ENCODE data around the gene ZPBP2. TPM values are rescaled to one million over a fixed set of nuclear protein-coding genes. Genes with fewer than 3 reads are reported as not detected.

Gene ZPBP2
- total RNA-seq, 1 donor from 2014 or later: not detected

GRCh38 chr17:39921323-39921722 lies 53.3 kb downstream of the ZPBP2 start:
- peaks cover 25% of the 10 kb centered on the region for H3K36me3 ChIP-seq (ENCODE audit: insufficient read depth, low read length)

GRCh38 chr17:39922006-39922405 lies 54.0 kb downstream of the ZPBP2 start:
- no peak overlapping the region for H3K4me2 ChIP-seq (ENCODE audit: low read length)
- H3K4me1 ChIP-seq (ENCODE audit: insufficient read depth, low read length): peaks cover 27% of the 10 kb centered on the region
- peaks cover 68% of the 10 kb centered on the region for H4K20me1 ChIP-seq (ENCODE audit: insufficient read depth, low read length)
- H3K27ac ChIP-seq (ENCODE audit: low read depth, low read length): no peak overlapping the region
- H3K9me3 ChIP-seq (ENCODE audit: insufficient read depth, low read depth, low read length): no peaks in the 10 kb centered on the region
- no peak overlapping the region for H3K4me3 ChIP-seq (ENCODE audit: insufficient read depth, low read depth, low read length)
- H3K4me3 Mint-ChIP-seq (ENCODE audit: unreplicated experiment): no peak overlapping the region
- peaks cover 42% of the 10 kb centered on the region for H3K79me2 ChIP-seq (ENCODE audit: insufficient read depth, low read length)
- FAIRE-seq (no peak), DNase-seq (ENCODE audit: low read depth) (no peak)
- peaks cover 25% of the 10 kb centered on the region for H3K36me3 ChIP-seq (ENCODE audit: insufficient read depth, low read length)
- no peak overlapping the region for H3K27ac Mint-ChIP-seq (ENCODE audit: unreplicated experiment)
- TF ChIP-seq CTCF (IDR thresholded peaks at IDR 0.05; ENCODE audit: insufficient read depth, low read depth, low read length) (no peak), EZH2 (IDR thresholded peaks at IDR 0.05; ENCODE audit: insufficient read depth, low read length) (no peak)
- peaks cover 36% of the 10 kb centered on the region for H3K36me3 Mint-ChIP-seq (ENCODE audit: low read depth, unreplicated experiment)
- H3K9me3 Mint-ChIP-seq (ENCODE audit: unreplicated experiment): no peaks in the 10 kb centered on the region
- no peaks in the 10 kb centered on the region for H3K27me3 ChIP-seq (ENCODE audit: insufficient read depth, low read length)
- H3K9ac ChIP-seq (ENCODE audit: low read length): no peak overlapping the region
- H3K4me1 Mint-ChIP-seq (ENCODE audit: low read depth, unreplicated experiment): peaks cover 9% of the 10 kb centered on the region
- H3K27me3 Mint-ChIP-seq (ENCODE audit: low read depth, unreplicated experiment): no peaks in the 10 kb centered on the region
- H2AFZ ChIP-seq (ENCODE audit: low read depth, low read length): no peak overlapping the region

More at GRCh38 chr17:39921323-39921722, 53.3 kb downstream of the ZPBP2 start:
- TF ChIP-seq CTCF (IDR thresholded peaks at IDR 0.05; ENCODE audit: insufficient read depth, low read depth, low read length): no peak
- no peak for TF ChIP-seq EZH2 (IDR thresholded peaks at IDR 0.05; ENCODE audit: insufficient read depth, low read length)
- H3K4me2 ChIP-seq (ENCODE audit: low read length): no peak overlapping the region
- H3K4me1 Mint-ChIP-seq (ENCODE audit: low read depth, unreplicated experiment): peaks cover 9% of the 10 kb centered on the region
- no peak for FAIRE-seq
- no peak overlapping the region for H3K27ac ChIP-seq (ENCODE audit: low read depth, low read length)
- no peaks in the 10 kb centered on the region for H3K9me3 ChIP-seq (ENCODE audit: insufficient read depth, low read depth, low read length)
- no peak overlapping the region for H3K4me3 Mint-ChIP-seq (ENCODE audit: unreplicated experiment)
- peaks cover 63% of the 10 kb centered on the region for H4K20me1 ChIP-seq (ENCODE audit: insufficient read depth, low read length)
- no peak overlapping the region for H3K27ac Mint-ChIP-seq (ENCODE audit: unreplicated experiment)
- DNase-seq (ENCODE audit: low read depth): no peak
- H3K4me1 ChIP-seq (ENCODE audit: insufficient read depth, low read length): peaks cover 22% of the 10 kb centered on the region
- no peaks in the 10 kb centered on the region for H3K9me3 Mint-ChIP-seq (ENCODE audit: unreplicated experiment)
- H3K79me2 ChIP-seq (ENCODE audit: insufficient read depth, low read length): peaks cover 35% of the 10 kb centered on the region
- H3K36me3 Mint-ChIP-seq (ENCODE audit: low read depth, unreplicated experiment): peaks cover 38% of the 10 kb centered on the region
- no peak overlapping the region for H2AFZ ChIP-seq (ENCODE audit: low read depth, low read length)
- H3K27me3 Mint-ChIP-seq (ENCODE audit: low read depth, unreplicated experiment): no peaks in the 10 kb centered on the region
- H3K4me3 ChIP-seq (ENCODE audit: insufficient read depth, low read depth, low read length): no peak overlapping the region
- H3K27me3 ChIP-seq (ENCODE audit: insufficient read depth, low read length): no peaks in the 10 kb centered on the region
- H3K9ac ChIP-seq (ENCODE audit: low read length): no peak overlapping the region

DNA sequence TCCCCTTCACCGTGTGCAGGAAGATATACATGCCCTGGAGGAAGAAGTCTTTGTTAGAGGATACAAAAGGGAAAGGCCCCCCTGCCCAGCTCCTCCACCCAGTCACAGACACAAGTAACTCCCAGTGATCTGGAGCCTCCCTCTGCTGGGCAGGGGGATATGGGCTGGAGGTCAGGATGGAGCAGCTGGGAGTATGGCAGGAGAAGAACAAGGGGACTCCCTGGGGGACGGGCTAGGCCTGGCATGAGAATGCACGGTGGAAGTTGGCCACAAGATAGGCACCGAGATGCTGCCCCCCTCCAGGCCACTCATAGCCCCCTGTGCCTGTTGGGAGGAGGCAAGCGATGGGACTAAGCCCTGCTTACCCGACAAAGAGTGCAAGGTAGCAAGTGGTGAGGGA lies 55.2 kb downstream of the ZPBP2 start:
- Mint-ChIP-seq H3K4me3 (ENCODE audit: unreplicated experiment) (no peak overlapping the region), H3K4me1 (ENCODE audit: low read depth, unreplicated experiment) (peaks cover 11% of the 10 kb centered on the region), H3K9me3 (ENCODE audit: unreplicated experiment) (no peaks in the 10 kb centered on the region), H3K27ac (ENCODE audit: unreplicated experiment) (peak overlapping the region; percentile 34), H3K36me3 (ENCODE audit: low read depth, unreplicated experiment) (peaks cover 28% of the 10 kb centered on the region), H3K27me3 (ENCODE audit: low read depth, unreplicated experiment) (no peaks in the 10 kb centered on the region)
- Histone ChIP-seq H3K4me1 (ENCODE audit: insufficient read depth, low read length) (peaks cover 34% of the 10 kb centered on the region), H3K27me3 (ENCODE audit: insufficient read depth, low read length) (no peaks in the 10 kb centered on the region), H3K9me3 (ENCODE audit: insufficient read depth, low read depth, low read length) (no peaks in the 10 kb centered on the region), H3K27ac (ENCODE audit: low read depth, low read length) (no peak overlapping the region), H3K4me3 (ENCODE audit: insufficient read depth, low read depth, low read length) (no peak overlapping the region), H3K36me3 (ENCODE audit: insufficient read depth, low read length) (peaks cover 25% of the 10 kb centered on the region), H3K4me2 (ENCODE audit: low read length) (no peak overlapping the region), H2AFZ (ENCODE audit: low read depth, low read length) (no peak overlapping the region), H3K79me2 (ENCODE audit: insufficient read depth, low read length) (peaks cover 43% of the 10 kb centered on the region), H3K9ac (ENCODE audit: low read length) (no peak overlapping the region), H4K20me1 (ENCODE audit: insufficient read depth, low read length) (peaks cover 68% of the 10 kb centered on the region)
- no peak for DNase-seq (ENCODE audit: low read depth)
- TF ChIP-seq CTCF (IDR thresholded peaks at IDR 0.05; ENCODE audit: insufficient read depth, low read depth, low read length) (no peak), EZH2 (IDR thresholded peaks at IDR 0.05; ENCODE audit: insufficient read depth, low read length) (no peak)
- no peak for FAIRE-seq
